DND-41 (cell line): ENCODE results near the gene OPHN1.

Experiments used
- EZH2 ChIP-seq: IDR thresholded peaks from 3 replicates; pipeline ENCODE4 v1.6.1; 2012; ENCODE audit warnings: borderline replicate concordance, low read depth, mild to moderate bottlenecking, moderate library complexity, low read length, inconsistent platforms; ENCODE audit not compliant: severe bottlenecking
- TF ChIP-seq, protein P1 (sequence below): IDR thresholded peaks from 2 replicates; pipeline ENCODE4 v1.5.1; 2012; ENCODE audit warnings: borderline replicate concordance, low read length, moderate library complexity, mild to moderate bottlenecking; ENCODE audit not compliant: poor library complexity, severe bottlenecking; ENCODE audit errors: extremely low read depth

DNA sequence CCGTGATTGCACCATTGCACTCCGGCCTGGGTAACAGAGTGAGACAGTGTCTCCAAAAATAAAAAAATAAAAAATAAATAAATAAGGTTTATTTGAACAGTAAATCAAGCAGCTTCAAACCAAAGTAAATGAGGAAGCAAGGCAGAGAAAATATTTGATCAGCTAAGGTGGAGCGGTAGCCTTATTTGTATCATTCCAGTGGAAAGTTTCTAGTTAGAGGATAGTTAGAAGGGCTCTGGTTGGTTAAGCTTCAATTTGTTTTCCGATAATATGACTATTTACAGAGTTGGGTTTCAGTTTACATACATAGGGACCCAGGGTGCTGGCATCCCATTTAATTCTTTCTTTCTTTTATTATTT, 21.8 kb upstream of the OPHN1 start:
- TF ChIP-seq, protein P1, sequence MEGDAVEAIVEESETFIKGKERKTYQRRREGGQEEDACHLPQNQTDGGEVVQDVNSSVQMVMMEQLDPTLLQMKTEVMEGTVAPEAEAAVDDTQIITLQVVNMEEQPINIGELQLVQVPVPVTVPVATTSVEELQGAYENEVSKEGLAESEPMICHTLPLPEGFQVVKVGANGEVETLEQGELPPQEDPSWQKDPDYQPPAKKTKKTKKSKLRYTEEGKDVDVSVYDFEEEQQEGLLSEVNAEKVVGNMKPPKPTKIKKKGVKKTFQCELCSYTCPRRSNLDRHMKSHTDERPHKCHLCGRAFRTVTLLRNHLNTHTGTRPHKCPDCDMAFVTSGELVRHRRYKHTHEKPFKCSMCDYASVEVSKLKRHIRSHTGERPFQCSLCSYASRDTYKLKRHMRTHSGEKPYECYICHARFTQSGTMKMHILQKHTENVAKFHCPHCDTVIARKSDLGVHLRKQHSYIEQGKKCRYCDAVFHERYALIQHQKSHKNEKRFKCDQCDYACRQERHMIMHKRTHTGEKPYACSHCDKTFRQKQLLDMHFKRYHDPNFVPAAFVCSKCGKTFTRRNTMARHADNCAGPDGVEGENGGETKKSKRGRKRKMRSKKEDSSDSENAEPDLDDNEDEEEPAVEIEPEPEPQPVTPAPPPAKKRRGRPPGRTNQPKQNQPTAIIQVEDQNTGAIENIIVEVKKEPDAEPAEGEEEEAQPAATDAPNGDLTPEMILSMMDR: no peak
- no peak for TF ChIP-seq EZH2
